Fibroblast of the aortic adventitia (primary cell): ENCODE data around the gene NECAB3. TPM values are rescaled to one million over a fixed set of nuclear protein-coding genes. Genes with fewer than 3 reads are reported as not detected.

Source experiments
- DNase-seq: peaks from one replicate; pipeline ENCODE4 v3.0.0-alpha.2; 2010; ENCODE audit warnings: low read depth
- H3K4me3 ChIP-seq: 2 replicates; pipeline ENCODE4 v1.5.1; 2011; ENCODE audit warnings: low read depth, mild to moderate bottlenecking, control low read depth, low read length, moderate library complexity
- total RNA-seq: library from RNA; depleted of rRNA; stranded (reverse); fragments of >200 nt; gene quantifications from 2 replicates; pipeline ENCODE4 v1.2.3, GENCODE V29; 2012; ENCODE audit warnings: low replicate concordance
- TF ChIP-seq, protein P1 (sequence below): IDR thresholded peaks from 2 replicates; pipeline ENCODE4 v1.5.1; 2011; ENCODE audit warnings: mild to moderate bottlenecking, low read length, control low read depth, inconsistent platforms; ENCODE audit not compliant: insufficient read depth

Gene NECAB3
- total RNA-seq, 1 donor: 17.6 TPM

- no peak for DNase-seq
- TF ChIP-seq, protein P1, sequence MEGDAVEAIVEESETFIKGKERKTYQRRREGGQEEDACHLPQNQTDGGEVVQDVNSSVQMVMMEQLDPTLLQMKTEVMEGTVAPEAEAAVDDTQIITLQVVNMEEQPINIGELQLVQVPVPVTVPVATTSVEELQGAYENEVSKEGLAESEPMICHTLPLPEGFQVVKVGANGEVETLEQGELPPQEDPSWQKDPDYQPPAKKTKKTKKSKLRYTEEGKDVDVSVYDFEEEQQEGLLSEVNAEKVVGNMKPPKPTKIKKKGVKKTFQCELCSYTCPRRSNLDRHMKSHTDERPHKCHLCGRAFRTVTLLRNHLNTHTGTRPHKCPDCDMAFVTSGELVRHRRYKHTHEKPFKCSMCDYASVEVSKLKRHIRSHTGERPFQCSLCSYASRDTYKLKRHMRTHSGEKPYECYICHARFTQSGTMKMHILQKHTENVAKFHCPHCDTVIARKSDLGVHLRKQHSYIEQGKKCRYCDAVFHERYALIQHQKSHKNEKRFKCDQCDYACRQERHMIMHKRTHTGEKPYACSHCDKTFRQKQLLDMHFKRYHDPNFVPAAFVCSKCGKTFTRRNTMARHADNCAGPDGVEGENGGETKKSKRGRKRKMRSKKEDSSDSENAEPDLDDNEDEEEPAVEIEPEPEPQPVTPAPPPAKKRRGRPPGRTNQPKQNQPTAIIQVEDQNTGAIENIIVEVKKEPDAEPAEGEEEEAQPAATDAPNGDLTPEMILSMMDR: no peak
- H3K4me3 ChIP-seq: no peak overlapping the region
These were observed 48.0 kb downstream of the NECAB3 start for GRCh38 chr20:33626190-33626589.

DNA sequence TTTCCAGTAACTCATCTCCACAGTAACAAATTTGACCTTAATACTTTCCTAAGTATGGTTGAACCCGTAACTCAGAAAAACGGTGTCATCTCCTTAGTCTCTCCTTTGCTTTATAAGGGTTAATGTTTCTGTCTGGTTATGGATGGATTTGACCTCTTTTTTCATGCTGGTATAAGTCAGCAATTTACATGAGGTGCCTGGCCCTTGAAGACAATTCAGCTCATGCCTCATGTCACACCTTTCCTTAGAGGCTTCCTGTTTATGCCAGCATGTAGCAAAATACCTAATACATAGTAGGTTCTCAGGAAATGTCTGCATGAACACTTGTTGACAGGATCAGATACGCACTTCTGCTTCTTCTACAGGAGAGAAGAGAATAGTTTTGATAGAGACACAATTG is 49.8 kb downstream of the NECAB3 start:
- TF ChIP-seq, protein P1: no peak
- H3K4me3 ChIP-seq: no peak overlapping the region
- no peak for DNase-seq

DNA sequence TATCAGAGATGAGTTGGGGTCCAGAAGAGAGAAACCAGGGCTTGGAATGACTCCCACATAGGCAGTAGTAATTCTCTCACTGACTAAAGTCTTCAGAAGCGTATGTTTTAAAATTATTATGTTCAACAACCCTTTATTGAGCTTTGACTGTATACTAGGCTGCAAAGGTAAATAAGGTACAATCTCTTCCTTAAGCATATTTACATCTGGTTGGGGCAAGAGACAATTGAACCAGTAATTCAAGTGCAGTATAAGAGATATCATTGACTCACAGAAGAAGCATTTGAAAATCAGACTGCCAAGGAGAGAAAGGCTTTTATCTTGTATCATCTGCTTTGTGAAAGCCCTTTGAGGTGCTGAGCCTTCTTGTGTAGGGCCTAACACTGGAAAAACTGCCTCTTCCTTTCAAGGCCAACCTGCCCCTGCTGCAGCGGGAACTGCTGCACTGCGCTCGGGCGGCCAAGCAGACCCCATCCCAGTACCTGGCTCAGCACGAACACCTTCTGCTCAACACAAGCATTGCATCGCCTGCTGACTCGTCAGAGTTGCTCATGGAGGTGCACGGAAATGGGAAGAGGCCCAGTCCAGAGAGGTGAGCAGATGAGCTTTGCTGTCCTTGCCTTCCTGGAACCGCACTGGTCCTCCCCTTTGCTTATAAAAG is 51.4 kb downstream of the NECAB3 start:
- H3K4me3 ChIP-seq: no peak overlapping the region
- TF ChIP-seq, protein P1: no peak
- DNase-seq: no peak

DNA sequence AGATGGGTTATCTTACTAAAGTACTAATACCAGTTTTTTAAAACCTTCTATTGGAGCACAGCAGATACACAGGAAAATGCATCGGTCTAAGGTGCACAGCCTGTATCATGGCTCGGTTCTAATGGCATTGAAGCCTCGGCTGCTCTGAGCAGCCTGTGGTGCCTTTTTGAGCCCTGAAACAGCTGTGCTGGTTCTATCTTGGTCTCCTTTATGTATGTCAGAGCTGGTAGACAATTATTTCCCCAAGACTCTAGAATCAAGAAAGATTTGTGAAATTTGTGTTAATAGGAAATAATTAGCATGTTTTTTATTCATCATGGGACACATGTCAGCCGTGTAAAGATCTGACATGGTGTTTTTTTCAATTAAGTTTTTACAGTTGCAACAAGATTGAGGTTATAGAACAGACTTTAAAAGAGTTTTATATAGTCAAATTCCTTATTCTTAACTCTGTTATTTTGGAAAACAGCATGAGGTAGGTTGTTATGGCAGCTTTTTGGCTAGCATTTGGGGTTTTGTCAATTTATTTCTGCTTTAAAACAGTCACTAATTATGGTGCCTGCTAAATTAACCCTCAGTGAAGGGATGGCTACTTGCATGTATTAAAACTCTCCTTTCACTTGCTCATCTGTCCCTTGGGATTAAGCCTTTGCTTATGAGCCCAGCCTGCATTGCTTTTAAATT is 52.4 kb downstream of the NECAB3 start:
- no peak overlapping the region for H3K4me3 ChIP-seq
- DNase-seq: peak; percentile 8
- TF ChIP-seq, protein P1: no peak

GRCh38 chr20:33612001-33612400 is 62.2 kb downstream of the NECAB3 start:
- no peak for DNase-seq
- H3K4me3 ChIP-seq: no peak overlapping the region
- TF ChIP-seq, protein P1: no peak

GRCh38 chr20:33611106-33611505 is 63.1 kb downstream of the NECAB3 start:
- no peak overlapping the region for H3K4me3 ChIP-seq
- TF ChIP-seq, protein P1: no peak
- DNase-seq: no peak
